Measurements from ENCODE around the gene PLCH1.

Gene PLCH1

GRCh38 chr3:155329513-155330048 is 415.3 kb downstream of the PLCH1 start:
- no peak for DNase-seq

GRCh38 chr3:155327871-155328270 is 417.0 kb downstream of the PLCH1 start:
- DNase-seq = no peak

GRCh38 chr3:155327430-155327829 is 417.4 kb downstream of the PLCH1 start:
- no peak for DNase-seq

- no peak for DNase-seq
These were observed 418.0 kb downstream of the PLCH1 start for GRCh38 chr3:155326901-155327300.

GRCh38 chr3:155326244-155326643 is 418.6 kb downstream of the PLCH1 start:
- DNase-seq = no peak

Measured in NCI-H524 (cell line).